Cardiac septum (tissue), 1 donor: ENCODE data around the gene NPTX1. TPM values are rescaled to one million over a fixed set of nuclear protein-coding genes. Genes with fewer than 3 reads are reported as not detected.
A peak's percentile ranks its signal among the peaks of the same experiment; 100 is the strongest.

Experiments used
- DNase-seq: peaks from one replicate; pipeline ENCODE4 v3.0.0-alpha.2; 2020; ENCODE audit warnings: low spot score
- intact Hi-C: fragments of 100-400 bp; cut with DNase I; formaldehyde crosslinking; loops from one replicate; pipeline ENCODE4 v1.14.0; 2022
- total RNA-seq: library from RNA; stranded (reverse); fragmentation: NEBNext Ultra II Directional; extraction: Animal tissue kit (Norgen Biotek cat#: 25700); gene quantifications from one replicate; pipeline ENCODE4 v1.2.1, GENCODE V29; 2021
- donor health status: DM: no; HTN: no; CAD: no.

Gene NPTX1
- total RNA-seq, 1 donor from 2014 or later = 0.62 TPM

GRCh38 chr17:80431246-80432195 lies 44.9 kb downstream of the NPTX1 start:
- no peak for DNase-seq
- intact Hi-C loops = no loop called here

DNA sequence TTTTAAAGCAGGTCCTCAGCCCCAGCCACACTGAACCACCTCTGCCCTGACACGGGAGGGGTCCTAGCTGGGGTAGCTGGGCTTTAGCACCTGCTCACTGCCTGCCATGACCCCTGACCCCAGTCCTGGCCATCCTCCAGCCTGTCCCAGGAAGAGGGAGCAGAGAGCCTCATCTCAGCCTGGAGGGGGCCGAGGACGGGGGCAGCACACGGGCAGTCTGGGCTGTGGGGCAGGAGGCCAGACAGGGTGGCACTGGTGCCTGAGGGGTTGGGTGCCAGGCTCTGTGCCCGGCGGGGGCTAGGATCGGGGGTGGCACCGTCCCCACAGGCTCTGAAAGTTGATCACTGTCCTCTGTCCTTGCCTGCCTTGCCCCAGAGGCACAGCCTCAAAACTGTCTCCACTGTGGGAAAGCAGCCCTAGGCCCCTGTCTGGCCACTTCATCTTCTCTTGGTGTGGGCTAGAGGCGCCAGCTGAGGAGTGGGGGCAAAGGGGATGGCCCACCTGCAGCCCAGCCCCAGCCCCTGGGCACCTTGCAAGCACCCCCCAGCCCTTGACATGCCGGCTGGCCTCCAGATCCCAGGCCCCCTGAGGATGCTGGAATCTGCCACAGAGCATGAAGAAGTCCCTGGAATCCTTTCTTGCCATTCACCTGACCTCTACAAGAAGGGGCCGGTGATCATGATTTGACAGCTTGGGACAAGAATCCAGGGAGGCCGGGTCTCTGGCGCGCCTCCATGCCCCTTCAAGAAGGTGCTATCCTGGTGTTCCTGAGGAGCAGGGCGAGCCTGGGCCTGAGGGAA lies 45.8 kb downstream of the NPTX1 start:
- DNase-seq = no peak
- intact Hi-C loops = no loop called here

DNA sequence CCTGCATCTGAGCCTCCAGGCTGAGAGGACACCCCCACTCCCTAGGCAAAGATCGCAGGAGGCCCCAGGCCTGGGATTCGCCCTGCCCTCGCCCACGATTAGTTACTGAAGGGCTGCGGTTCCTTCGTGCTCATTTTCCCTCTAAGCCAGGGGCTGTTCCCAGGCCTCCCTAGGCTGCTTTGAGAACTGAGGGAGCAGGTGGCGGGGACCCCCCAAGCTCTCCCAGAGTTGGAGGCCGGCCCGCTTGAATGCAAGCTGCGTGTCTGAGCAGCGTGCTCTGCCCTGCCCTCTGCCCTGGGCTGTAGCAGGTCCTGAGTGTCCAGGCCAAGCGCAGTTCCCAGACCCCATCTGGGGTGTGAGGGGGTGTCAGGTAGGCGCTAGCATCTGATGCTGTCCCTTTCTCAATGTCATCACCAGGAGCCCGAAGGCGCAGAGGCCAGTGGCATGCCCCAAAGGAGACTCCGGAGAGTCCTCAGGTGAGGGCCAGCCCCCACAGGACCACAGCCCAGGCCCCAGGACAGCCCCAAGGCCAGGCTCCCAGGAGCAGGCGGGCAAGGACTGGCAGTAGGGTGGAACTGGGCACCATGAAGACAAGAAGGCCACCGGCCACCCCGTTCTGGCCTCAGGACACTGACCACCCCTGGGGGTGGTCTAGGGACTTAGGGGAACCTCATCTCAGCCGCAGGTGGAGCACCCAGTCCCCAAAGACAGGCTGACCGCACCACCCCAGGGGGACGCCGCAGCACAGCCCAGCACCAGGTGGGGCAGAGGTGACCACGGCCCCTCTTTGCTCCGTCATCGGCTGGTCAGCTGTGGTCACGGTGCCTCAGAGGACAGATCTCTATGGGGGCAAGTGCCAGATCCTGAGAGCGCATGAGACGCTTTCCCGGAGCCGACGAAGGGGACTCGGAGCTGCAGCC lies 46.8 kb downstream of the NPTX1 start:
- no peak for DNase-seq

DNA sequence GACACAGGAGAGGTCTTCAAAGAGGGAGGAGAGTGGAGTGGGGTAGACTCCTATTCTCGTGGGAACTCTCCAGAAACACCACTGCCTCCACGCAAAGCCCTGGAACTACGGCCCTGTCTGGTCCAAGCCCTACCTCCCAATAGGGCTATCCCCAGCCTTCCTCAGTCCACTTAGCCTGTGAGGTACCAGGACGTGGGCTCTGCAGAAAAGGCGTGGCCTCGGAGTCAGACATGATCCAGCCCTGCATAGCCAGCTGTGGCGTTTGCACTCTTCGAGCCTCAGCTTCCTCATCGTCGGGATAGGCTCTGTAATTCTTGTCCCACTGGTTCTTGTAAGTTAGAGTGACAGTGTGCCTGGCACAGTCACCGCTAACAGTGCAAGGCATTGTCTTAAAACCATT lies 47.6 kb downstream of the NPTX1 start:
- DNase-seq = no peak
- intact Hi-C loops = loop anchor here (5.0 kb wide), 1 partner anchor 149 kb away; no protein-coding TSS in a partner anchor

More for the DNA sequence above, 46.8 kb downstream of the NPTX1 start:
- intact Hi-C loops = loop anchor here (5.0 kb wide), 1 partner anchor 148 kb away; no protein-coding TSS in a partner anchor

- DNase-seq = no peak
- intact Hi-C loops = loop anchor here (5.0 kb wide), 1 partner anchor 149 kb away; no protein-coding TSS in a partner anchor
These were observed 48.0 kb downstream of the NPTX1 start for GRCh38 chr17:80428363-80428762.

GRCh38 chr17:80427366-80428282 lies 48.8 kb downstream of the NPTX1 start:
- intact Hi-C loops = loop anchor here (2.0 to 5.0 kb wide), 2 partner anchors 150 to 553 kb away; no protein-coding TSS in a partner anchor
- no peak for DNase-seq

DNA sequence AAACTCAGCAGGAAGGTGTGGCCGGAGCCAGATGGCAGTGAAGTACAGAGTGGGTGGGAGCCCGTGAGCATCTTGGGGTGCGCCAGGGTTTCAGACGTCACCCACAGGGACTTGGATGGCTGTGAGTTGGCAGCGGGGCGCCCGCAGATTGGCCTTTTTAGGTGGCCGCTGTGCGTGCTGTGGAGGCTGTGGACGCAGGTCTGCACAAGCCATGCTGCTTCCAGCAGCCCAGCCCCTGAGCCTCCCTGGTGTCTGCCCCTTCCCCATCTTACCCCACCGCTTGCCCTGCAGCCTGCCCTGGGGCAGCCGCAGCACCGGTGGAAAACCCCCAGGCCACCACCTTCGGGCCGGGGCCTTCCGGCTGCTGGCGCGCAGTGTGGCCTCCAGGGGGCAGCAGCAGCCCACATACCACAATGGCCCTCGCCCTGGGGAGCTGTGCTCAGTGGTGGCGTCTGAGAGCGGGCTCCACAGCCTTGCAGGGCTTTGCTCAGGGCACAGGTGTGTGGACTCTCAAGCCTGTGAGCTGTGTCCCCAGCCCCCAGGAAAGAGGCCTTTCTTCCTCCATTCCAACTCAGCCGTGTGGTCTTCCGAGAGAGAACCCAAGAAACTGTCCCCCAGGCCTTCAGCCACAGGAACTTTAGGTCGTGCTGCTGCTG lies 49.6 kb downstream of the NPTX1 start:
- DNase-seq = peak; percentile 88
- intact Hi-C loops = loop anchor here (2.0 to 5.0 kb wide), 2 partner anchors 151 to 554 kb away; no protein-coding TSS in a partner anchor

GRCh38 chr17:80425835-80426426 lies 50.5 kb downstream of the NPTX1 start:
- intact Hi-C loops = loop anchor here (2.0 to 5.0 kb wide), 2 partner anchors 151 to 555 kb away; no protein-coding TSS in a partner anchor
- DNase-seq = no peak

GRCh38 chr17:80424878-80425765 lies 51.3 kb downstream of the NPTX1 start:
- no peak for DNase-seq
- intact Hi-C loops = loop anchor here (5.0 kb wide), 1 partner anchor 152 kb away; no protein-coding TSS in a partner anchor

GRCh38 chr17:80424261-80424660 lies 52.1 kb downstream of the NPTX1 start:
- intact Hi-C loops = no loop called here
- DNase-seq = no peak

- DNase-seq = no peak
- intact Hi-C loops = no loop called here
These were observed 52.7 kb downstream of the NPTX1 start for GRCh38 chr17:80423536-80424225.

GRCh38 chr17:80422981-80423380 lies 53.4 kb downstream of the NPTX1 start:
- intact Hi-C loops = no loop called here
- DNase-seq = no peak

- intact Hi-C loops = no loop called here
- no peak for DNase-seq
These were observed 54.1 kb downstream of the NPTX1 start for GRCh38 chr17:80422276-80422675.

DNA sequence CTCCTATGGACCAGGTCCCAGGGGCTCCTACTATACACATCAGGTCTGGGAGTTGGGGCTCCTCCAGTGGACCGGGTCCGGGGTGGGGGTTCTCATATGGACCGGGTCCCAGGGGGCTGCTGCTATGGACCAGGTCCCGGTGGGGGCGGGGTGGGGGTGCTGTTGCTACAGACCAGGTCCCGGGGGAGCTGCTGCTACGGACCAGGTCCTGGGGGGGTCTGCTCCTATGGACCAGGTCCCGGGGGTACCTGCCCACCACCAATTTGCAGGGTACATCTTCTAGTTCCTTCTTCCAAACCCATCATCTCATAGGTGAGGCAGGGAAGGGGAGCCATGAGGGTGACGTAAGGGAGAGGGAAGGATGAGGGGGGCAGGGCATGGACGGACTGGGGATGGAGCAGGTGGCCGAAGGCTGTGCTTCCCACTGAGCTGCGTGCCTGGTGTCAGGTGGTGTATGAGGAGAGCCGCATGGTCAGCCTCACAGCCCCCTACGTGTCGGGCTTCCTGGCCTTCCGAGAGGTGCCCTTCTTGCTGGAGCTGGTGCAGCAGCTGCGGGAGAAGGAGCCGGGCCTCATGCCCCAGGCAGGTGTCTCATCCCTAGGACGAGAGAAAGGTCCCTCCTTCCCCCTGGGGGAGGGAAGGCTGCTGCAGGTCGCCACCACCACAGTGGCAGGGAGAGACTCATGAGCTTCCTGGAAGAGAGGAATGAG lies 54.9 kb downstream of the NPTX1 start:
- intact Hi-C loops = no loop called here
- no peak for DNase-seq

- DNase-seq = no peak
- intact Hi-C loops = no loop called here
These were observed 57.2 kb downstream of the NPTX1 start for GRCh38 chr17:80419255-80419654.
